NCI-H1092 treated with DMSO at 0.1 percent for 48 hours (cell line): Measurements from ENCODE around the gene DLGAP1.
A peak's percentile ranks its signal among the peaks of the same experiment; 100 is the strongest.

Experiments
- DNase-seq: peaks from one replicate; lab custom pipeline; 2025; lab: John Stamatoyannopoulos, UW

Gene DLGAP1

DNA sequence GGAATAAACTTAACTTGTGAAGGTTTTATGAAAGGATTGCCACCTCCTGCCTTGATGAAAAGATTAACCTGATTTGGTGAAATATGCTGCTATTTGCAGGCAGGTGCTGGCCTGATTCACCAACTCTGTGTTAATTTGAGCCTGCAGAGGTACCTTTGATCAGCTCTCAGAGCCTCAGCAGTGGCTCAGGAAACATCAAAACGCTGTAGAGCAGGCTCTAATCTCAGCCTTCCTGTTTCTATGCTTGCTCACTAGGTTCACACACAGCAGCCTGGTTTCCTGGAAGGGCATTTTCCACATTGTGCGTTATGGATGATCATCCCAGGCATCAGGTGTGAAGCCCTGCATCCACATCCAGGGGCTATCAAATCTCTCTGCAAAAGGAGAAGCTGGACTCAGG lies 988.2 kb downstream of the DLGAP1 start:
- DNase-seq = no peak

DNA sequence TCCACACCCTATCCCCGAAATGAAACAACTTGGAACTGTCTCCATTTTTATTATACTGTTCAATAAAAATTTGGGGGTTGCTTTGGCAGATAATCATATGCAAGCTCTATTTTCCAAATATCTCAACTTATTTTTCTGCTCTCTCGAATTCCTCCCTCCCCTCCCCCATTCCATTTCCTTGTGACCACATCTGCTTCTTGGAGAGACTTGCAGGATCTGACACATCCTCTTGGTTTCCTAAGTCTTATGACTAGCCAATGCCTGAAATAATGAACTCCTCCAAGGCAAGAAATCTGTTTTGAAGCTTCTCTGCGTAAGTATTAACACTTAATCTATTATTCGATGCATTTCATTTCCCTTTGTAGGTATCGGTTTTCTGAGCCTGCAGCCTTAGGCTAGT lies 989.1 kb downstream of the DLGAP1 start:
- DNase-seq = no peak

DNA sequence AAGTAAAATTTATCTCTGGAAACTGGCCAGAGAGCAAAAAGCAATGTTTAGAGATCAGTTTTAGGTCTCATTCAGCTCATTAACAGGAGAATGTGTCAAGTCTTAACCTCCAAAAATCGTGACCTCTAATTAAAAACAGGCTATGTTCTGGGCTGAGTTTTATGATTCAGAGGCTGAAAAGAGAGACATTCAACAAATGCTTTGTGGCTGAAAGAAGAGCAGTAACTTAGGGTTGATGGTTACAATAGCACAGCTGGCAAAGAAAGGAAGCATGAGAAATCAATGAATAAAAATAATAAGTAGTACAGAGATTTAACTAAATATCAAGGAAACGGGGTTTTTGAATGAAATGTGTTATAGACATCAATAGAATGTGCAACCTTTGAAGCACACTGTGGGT lies 992.1 kb downstream of the DLGAP1 start:
- no peak for DNase-seq

DNA sequence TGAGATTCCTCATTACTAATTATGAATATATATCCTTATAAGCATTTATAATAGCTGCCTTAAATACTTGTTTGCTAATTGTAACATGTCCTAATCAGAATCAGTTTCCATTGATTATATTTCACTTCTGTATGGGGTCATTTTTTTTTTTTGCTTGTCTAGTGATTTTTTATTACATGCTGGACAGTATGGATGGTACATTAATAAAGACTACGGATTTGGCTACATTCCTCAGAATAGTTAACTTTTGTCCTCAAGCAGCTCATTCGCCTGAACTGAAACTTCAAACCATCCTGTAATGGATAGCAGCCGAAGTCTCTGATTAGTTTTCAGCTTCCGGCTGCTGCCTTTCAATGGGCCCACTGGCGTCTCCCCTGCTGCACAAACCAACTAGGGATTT lies 993.4 kb downstream of the DLGAP1 start:
- no peak for DNase-seq

DNA sequence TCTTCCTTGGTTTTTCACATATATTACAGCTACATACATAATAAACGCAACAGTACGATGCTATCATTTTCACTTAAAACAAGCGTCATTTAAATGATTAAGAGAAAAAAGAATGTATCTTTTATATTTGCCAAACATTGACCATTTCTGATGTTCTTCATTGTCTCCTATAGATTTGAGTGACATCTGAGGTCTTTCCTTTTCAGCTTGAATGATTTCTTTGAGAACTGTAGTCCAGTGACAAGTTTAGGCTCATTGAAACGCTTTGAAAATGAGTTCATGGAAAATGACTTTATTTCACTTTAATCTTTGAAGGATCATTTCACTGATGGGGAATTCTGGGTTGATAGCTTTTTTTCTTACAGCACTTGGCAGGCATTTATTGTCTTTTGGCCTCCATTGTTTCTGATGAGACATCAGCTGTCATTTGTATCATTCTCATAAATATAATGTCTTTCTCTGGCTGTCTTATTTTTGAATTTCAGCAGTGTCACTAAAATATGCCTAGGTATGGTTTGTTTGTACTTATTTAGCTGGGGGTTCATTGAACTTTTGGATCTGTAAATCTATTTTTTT lies 994.2 kb downstream of the DLGAP1 start:
- no peak for DNase-seq

DNA sequence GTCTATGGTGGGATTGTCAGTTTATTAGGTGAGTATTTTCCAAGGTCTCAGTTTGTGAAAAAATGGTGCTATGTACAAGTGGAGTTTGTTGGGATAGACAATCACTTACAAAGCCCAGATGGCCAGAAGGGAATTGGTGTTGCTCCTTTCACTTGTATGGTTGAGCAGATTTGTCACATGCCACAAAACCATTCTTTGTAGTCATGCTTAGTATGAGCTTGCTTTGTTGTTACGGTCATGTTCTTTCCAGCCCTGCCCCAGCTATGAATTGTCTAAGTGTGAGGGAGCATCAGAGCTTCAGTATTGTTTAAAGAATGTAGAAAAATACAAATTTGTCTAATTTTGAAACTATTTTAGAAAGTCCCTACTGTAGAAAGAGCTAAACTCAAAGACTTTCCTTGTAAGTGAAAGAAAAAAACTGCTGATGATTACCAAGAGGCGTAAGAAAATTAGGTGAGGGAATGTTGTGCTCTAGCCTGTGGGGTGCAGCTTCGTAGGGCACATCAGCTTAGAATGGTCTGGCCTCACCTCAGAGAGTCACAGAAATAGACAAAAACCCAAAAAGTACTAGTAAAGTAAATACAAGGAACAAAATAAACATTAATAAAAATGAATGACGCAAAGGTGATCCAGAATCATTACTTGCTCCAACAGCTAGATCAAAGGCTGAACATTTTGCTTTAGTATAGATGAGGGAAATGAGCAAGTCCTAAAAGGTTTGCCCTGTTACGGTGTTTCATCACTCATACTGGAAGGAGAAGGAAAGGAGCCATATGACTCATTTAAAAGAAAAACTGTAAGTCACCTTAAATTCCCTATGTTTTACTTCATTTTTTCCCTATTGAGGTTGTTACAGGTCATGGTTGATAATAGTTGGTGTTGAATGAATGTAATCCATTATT lies 995.9 kb downstream of the DLGAP1 start:
- DNase-seq = no peak

DNA sequence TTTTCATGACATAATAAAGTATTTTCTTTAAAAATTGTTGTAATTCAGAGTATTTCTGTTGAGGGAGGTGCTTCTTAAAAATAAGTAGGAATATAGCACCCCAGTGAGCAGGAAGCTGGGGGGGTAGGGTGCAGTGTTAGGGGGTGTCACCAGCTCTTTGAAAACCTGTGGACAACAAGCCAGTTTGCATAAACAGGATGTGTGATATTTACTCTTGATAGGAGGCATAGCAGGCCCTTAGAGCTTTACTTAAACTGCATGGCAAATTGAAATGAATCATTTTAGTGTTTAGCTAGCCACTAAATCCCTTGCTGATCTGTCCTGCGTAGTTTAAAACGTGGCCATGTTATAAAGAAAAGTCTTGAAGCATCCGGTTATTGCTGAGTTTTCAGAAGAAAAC lies 996.7 kb downstream of the DLGAP1 start:
- no peak for DNase-seq

DNA sequence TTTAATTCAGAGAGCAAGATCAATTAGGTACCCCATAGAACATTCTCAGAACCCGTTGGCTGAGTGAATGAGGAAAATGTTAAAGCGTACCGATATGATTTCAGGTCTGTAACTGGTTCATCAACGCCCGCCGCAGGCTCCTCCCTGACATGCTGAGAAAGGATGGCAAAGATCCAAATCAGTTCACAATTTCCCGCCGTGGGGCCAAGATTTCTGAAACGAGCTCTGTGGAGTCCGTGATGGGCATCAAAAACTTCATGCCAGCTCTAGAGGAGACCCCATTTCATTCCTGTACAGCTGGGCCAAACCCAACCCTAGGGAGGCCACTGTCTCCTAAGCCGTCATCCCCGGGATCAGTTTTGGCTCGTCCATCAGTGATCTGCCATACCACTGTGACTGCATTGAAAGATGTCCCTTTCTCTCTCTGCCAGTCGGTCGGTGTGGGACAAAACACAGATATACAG lies 997.8 kb downstream of the DLGAP1 start:
- DNase-seq = no peak

DNA sequence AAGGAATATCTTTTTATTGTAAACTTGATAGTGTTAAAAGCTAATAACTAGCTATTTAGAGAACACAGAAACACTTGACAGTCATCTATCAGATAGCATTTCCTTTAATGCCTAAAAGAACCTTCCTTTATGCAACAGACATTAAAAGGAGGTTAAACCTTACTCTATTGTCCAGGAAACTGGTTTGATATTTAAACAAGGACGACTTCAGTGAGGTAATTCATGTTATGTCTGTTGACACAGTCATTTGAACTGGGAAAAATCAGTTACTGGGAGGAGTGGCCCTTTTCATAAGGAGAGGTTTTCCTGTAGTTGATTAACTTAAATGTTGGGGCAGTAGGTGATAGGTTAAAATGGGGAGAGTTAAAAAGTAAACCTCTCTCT lies 998.4 kb downstream of the DLGAP1 start:
- DNase-seq = peak; percentile 5

DNA sequence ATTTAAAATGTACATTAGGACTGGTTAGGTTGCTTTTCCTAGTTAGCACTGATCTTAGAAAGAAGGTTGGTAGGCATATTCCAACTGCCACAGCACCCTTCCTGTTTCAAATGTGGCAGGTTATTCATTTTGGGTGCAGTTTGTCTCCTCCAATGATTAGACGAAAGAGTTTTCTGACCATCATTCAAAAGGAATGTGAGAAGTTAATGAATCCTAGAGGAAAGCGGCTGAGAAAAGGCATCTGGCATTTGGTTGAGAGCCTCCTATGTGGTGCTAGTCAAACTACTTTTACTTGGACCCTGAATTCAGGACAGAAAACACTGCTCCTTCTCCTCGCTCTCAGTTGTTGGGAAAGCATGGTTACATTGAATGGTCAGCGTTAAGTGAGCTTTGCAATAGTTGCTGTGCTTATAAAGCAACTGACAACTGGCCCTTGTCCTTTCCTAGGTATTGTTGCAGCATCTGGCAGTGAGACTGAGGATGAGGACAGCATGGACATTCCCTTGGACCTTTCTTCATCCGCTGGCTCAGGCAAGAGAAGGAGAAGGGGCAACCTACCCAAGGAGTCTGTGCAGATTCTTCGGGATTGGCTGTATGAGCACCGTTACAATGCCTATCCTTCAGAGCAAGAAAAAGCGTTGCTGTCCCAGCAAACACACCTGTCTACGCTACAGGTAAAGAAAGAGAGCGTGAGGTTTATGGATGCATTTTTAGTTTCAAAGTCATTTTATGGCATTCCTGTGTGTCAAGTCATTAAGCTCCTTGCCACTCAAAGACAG lies 999.0 kb downstream of the DLGAP1 start:
- no peak for DNase-seq

DNA sequence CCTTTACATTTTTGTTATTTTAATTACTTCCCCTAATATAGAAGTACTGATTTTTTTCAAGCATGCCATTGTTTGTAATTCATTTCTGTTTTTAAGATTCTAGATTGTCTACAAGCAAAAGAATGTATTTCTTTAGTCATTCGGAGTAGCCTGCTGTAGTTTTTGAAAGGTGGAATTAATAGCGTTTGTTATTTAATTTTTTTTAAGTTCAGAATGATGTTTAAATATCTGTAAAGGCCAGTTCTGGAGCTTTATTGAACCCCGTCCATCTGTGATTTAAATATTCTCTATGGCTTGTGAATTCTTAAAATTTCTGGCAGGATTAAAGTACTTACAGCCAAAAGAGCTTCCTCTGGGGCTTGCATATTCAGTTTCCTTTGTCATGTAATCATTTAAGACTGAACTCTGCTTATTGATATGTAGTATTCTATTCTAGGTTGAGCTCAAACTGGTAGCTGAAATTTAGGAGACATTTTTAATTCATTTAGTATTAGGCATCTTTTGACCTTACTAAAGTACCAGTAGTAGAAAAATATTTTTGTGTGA lies 999.9 kb downstream of the DLGAP1 start:
- no peak for DNase-seq

DNA sequence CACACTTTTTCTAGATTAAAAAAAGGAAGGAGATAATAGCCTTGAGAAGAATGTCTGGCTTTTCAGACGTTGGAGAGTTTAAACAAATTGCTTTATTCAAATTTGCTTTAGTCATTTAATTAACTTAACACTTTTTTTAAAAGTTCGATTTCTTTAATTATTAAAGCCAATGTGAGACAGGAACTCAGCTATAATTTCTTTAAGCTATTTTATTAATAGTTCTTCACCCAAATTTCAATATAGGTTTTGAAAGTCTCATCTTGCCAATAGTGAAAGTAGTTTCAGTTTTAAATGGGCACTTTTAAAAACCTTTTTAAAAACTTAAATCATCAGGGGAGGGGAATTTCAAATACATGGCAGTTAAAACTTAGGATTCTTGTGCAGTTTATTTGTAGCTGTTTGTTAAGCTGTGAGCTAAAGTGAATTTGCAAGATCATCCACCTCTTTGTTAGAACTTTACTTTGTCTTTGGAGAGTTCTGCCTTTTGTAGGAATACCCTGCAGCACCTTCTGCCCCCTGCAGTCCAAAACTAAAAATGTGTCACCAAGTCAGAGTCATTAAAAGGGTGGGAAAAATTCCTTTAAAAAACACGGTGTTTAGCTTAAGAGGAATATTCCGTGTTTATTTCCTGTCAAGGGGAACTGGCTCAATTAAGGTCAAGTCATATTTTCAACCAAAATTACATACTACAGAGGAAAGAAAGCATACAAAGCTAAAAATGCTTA lies 1000.6 kb downstream of the DLGAP1 start:
- DNase-seq = peak; percentile 15

DNA sequence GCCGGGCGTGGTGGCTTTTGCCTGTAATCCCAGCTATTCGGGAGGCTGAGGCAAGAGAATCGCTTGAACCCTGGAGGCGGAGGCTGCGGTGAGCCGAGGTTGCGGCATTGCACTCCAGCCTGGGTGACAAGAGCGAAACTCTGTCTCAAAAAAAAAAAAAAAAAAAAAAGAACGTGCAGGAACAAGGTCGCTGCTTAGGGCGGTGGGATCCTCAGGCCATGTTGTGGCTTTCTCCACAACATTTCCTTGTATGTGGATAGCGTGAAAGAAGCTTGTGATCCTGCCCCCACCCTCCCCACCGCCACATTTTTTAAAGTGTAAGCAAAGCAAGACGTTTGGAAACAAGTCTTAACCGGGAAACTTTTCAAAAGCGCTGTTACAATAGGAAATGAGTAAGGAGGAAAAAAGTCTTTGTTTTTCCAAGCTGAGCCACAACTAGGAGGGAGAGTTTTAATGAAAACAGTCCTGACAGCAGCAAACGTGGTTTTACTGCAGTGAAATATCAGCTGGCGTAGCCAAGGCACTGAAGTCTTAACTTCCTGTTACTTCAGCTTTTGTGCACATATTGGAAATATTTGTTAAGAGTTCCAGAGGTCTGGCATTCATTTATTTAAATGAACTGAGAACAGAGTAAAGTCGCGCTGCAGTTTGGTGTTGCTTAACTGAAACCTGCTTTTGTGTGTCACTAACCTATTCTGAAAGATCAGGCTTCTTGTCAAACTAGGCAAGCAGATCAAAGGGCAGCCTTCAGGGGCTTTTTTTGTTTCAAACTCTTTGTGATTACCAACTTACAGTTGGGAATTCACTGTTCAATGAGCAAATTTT lies 1001.4 kb downstream of the DLGAP1 start:
- no peak for DNase-seq

DNA sequence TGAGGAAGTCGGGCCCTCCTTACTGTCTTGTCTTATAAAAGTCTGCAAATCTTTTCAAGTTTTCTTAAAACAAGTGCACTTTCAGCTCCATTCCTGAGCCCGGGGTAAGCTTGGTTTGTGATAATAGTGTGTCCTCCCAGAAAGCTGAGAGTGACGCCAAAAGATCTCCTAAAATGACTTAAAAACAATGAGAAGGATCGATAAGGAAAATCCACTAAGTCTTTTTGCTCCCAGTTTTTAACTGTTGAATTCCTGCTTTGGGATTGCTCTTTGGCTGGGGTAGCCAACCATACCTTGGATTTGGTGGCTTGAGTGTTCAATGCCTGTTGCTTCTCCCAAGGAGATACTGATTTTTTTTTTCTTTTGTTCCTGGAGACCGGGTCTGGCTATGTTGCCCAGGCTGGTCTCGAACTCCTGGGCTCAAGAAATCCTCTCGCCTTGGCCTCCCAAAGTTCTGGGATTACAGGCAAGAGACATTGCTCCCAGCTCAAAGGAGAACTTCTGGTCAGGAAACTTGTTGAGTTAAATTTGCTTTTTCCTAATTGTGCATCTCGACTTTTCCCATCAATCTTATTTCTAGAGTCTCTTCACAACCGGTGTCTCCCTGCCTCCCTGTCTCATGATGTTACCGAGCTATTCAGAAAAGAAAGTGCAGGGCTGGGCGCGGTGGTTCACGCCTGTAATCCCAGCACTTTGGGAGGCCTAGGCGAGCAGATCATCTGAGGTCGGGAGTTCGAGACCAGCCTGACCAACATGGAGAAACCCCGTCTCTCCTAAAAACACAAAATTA lies 1002.2 kb downstream of the DLGAP1 start:
- no peak for DNase-seq

DNA sequence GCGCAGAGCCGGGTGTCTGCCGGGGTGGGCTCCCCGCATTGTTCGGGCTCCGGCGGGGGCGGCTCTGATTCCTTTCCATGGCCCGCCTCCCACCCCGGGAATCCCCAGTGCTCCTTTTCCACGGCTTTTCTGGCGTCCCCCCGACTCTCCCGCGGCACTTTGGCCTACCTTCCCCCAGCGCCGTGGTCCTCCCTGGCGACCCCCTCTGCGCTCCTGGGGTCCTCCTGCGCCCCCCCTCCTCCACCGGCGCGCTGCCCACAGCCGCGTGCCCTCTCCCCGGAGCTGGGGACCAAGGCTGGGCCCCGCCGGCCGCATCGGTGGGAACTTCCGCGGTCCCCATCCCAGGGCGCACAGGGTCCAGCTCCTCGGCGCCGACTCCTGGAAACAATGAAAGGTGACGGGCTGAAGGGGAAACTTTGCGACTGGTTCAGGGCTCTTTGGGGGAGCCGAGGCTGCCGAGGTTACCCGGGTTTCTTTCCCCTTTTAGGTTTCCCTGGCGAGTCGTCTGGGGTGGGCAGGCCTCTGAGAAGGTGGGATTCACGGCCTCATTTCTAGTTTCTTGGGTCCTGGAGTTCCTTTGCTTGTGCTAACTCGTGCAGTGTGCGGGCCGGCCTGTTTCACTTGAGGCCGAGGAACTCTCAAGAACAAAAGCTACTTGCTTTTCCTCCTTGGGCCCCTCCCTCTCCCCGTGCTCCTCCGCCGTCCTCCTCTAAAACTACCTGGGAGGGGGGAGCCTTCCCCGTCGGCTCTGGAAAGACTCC lies 1002.9 kb downstream of the DLGAP1 start:
- DNase-seq = no peak

DNA sequence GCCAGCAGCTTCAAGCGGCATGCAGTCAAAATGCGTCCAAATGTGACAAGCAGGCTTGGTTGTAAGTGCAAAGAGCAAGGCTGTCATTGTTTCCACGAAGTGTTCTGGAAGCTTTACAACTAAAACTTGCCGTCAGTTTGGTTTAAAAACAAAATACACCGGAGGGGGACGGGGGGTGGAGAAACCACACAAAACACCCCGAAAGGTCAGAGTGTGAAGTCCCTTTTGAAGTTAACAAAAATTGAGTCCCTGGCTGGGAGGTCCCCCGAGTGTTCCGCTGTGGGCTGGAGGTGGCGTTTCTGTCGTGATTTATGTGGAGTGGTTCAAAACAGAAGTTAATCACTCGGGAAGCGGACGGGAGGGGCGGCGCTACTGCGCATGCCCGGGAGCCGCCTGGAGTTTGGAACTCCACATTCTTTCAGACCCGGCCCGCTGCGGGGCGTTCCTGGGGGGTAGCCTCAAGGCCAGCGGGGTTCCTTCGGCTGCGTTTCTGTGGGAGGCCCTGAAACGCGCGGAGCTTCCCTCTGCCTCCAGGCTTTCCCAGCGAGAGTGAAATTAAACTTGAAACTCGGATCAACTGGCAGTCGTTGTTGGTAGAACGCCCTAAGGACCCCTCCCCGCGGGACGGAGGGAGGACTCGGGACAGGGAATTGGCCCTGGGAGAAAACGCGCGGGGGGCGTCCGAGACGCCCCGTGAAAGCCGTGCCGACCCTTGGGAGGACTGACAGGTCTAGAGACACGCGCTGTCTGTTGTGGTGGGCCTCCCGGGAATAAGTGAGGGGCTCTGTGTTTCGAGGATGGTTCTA lies 1003.7 kb downstream of the DLGAP1 start:
- DNase-seq = peak; percentile 10

DNA sequence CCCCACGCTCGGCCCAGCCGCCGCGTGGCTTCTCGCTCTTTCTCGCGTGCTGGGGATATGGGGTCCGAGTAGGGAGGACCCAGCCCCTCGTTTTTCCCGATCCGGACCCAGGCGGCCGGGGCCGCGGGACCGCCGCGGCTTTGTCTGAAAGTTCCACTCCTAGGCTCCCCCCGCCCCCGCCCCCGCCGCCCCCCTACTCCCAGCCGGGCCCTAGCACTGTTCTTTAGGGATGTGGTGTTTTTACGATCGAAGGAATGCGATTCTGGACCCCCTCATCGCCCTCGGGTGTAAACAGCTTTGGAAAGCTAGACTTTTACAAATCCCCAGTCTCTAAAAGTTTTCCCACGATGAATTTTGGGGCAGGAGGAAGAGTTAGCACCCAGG lies 1004.3 kb downstream of the DLGAP1 start:
- DNase-seq = no peak

DNA sequence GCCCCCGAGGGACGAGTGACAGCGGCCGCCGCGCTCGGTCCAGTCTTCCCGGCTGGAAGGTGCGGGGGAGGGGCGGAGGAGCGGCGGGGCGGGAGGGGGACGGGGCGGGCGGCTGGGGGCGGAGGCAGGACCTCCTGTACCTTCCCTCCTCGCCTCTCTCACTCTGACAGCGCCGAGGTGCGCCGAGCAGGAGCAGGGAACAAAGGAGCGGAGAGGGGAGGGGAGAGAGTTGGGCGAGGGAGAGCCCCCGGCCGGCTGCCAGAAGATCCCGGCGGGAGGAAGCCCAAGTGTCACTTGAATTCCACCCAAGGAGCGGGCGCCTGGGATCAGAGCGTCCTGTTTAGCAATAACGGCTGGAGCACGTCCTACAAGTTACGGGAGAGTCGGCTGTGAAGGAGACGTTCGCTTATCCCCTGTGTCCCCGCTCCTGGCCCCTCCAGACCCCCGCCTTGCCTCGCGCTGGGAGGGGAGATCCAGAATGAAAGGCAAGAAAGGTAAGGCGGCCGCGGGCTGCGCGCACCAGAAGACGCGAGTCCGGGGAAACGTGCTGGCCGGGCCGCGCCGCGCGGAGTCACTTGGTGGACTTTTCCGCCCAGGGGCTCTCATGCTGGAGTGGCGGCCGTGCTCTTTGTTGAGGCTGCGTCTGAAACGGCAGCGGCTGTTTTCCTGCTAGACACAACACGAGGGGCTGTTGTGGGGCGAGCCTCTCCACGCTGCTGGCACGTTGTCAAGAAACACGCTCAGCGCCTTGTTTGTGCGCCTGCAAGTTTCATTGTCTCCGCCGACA lies 1004.9 kb downstream of the DLGAP1 start, which contains the start of gene TGIF1:
Gene TGIF1 (plus strand): TSS at position 161 of the 787 bp plus-strand sequence. CDS start 318 bp downstream, at position 479.
- DNase-seq = peak; percentile 36
